ENCODE data around the gene RPUSD1.

GRCh38 chr16:764184-764750, 23.9 kb downstream of the RPUSD1 start:
- TF ChIP-seq CTCF (IDR thresholded peaks at IDR 0.05; ENCODE audit: extremely low read depth in 1 of 2, insufficient read depth in 1 of 2, low read depth in 1 of 2, low read length in 2 of 2) (no peak), POLR2A (IDR thresholded peaks at IDR 0.05; ENCODE audit: low read depth, low read length) (no peak)
